HG03432 (cell line): ENCODE data around the gene SFT2D2.

Experiments used
- ATAC-seq: cut with Tn5 transposase; IDR thresholded peaks from one replicate; pipeline ENCODE4 v1.9.1; 2021; ENCODE audit warnings: mild to moderate bottlenecking, moderate library complexity; ENCODE audit not compliant: unreplicated experiment

The SFT2D2 gene

GRCh38 chr1:168301664-168302320 is 76.0 kb downstream of the SFT2D2 start:
- no peak for ATAC-seq
